GM19023 (cell line): ENCODE measurements around the gene PLCB1.
A peak's percentile ranks its signal among the peaks of the same experiment; 100 is the strongest.

Experiments used
- ATAC-seq: cut with Tn5 transposase; IDR thresholded peaks from one replicate; pipeline ENCODE4 v1.9.1; 2021; ENCODE audit warnings: mild to moderate bottlenecking, moderate library complexity; ENCODE audit not compliant: unreplicated experiment

PLCB1 gene

DNA sequence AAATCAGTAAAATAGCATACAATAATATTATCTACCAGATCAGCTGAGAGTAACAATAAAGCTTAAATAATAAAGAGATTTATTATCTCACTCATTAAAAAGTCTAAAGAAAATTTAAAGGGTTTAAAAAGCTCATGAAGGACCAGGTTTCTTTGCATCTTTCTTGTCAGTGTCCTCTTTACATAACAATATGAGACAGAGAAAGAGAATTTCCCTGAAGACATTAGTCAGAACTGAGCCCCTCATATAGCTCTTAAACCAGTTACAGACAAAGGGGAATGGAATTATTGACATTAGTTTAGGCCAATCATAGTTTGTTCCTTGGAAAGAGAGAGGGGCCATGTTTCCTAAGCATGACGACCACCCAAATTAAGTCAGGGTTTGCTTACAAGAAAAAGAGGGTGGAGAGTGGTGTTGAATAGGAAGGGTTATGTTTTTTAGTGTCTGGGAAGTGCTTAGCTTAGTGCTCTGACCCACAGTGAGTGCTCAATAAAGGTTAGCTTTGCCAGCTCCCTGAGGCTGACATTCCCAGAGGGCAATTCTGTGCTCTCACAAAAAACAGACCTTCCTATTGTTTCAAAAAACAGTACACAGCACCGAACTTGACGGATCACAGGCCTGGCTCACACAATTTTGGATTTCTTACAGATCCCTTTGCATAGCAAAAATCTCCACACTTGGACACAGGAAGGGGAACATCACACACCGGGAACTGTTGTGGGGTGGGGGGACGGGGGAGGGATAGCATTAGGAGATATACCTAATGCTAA lies 3.6 kb upstream of the PLCB1 start:
- ATAC-seq, result no peak

- no peak for ATAC-seq
Measured at GRCh38 chr20:8129211-8129976, 2.7 kb upstream of the PLCB1 start.

- ATAC-seq, result no peak
Measured at GRCh38 chr20:8130840-8131526, 1.1 kb upstream of the PLCB1 start.

DNA sequence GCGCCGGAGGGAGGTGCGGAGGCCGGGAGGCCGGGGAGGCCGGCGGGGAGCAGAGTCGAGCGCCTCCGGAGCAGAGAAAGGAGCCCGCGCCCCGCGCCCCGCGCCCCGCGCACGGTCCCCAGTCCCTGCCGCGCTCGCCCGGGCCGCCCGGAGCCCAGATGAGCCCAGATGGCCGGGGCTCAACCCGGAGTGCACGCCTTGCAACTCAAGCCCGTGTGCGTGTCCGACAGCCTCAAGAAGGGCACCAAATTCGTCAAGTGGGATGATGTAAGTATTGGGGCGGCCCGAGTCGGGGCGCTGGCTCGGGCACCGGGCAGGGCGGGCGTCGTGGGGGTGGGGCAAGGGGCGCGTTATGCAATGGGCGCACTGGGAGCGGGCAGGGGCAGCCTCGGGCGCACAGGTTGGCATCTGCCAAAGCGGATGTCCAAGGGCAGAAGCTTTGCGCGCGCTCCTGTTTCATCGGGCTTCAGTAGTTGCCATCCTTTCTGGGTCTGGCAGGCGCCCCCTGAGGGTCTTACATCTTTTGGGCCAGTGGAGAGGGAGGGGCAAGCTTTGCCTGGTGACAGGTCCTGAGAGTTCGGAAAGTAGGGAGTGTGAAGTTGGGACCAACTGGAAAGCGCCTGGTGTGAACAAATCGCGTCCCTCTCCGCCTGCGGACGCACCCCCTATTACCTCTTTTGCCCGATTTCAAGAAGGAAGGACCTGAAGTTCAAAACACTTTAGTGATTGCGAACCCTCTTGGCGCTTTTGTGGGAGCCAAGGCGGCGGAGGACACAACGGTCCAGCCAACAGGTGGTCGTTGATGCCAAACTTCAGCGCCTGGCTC lies 631 bp downstream of the PLCB1 start:
- ATAC-seq, result peak; percentile 8

- no peak for ATAC-seq
Measured at GRCh38 chr20:8133310-8133768, 1.3 kb downstream of the PLCB1 start.

DNA sequence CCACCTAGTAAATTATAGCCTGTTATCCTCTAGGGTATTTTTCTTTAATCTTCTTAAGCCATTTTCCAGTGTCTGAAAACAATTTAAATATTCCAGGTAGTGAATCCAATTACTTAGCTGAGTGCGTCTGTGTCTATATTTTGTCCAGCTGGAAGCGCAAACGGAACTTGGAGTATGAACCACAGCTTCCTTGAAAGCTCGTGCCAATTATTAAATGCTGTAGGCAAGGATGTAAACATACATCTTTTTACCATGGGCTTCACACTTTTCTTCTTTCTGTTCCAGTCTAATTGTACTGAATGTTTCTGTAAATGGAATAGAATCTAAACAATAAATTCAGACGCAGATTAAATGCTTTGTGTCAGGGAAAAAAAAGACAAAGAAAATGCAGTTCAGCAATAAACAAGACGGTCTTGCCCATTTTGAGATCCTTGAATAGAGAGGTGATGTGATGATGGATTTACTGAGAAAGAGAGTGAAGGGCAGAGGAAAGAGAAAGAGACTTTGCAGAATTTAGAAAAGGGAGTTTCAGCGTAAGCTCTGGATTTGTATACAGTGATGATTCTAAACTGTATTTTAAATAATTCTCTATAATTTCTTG lies 1.9 kb downstream of the PLCB1 start:
- no peak for ATAC-seq

- no peak for ATAC-seq
Measured at GRCh38 chr20:8139899-8140298, 7.8 kb downstream of the PLCB1 start.

GRCh38 chr20:8143474-8143873 lies 11.4 kb downstream of the PLCB1 start:
- ATAC-seq, result no peak

GRCh38 chr20:8144282-8145245 lies 12.5 kb downstream of the PLCB1 start:
- no peak for ATAC-seq

- no peak for ATAC-seq
Measured at GRCh38 chr20:8145246-8146168, 13.4 kb downstream of the PLCB1 start.

- no peak for ATAC-seq
Measured at GRCh38 chr20:8147476-8147875, 15.4 kb downstream of the PLCB1 start.

DNA sequence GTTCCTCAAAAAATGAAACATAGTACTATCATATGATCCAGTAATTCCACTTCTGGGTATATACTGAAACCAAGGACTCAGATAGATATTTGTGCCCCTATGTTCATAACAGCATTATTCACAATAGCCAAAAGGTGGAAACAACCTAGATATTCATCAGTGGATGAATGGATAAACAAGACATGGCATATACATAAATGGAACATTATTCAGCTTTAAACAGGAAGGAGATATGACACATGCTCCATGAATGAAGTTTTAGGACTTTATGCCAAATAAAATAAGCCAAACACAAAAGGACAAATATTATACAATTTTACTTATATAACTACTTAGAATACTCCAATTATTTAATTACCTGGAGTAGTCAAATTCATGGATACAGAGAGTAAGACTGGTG lies 16.4 kb downstream of the PLCB1 start:
- ATAC-seq, result no peak

GRCh38 chr20:8150591-8150990 lies 18.5 kb downstream of the PLCB1 start:
- ATAC-seq, result no peak

GRCh38 chr20:8151372-8151771 lies 19.3 kb downstream of the PLCB1 start:
- no peak for ATAC-seq

DNA sequence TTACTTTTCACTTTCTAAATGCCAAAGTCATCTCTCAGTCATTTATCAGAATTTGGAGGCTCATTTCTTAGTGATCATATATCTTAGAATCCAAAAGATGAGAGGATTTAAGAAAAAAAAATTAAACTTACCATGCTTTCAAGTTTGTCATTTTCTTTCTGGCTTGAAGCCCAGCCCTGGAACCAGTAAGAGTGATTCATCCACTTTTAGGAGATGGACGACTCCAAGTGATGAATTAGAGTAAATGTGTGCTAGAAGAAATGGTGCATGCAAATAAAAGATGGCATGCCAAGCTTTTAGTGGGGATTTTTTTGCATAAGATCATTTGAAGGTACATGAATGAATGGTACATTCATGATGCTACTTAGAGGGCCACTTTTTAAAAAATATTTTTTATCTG lies 20.1 kb downstream of the PLCB1 start:
- no peak for ATAC-seq

DNA sequence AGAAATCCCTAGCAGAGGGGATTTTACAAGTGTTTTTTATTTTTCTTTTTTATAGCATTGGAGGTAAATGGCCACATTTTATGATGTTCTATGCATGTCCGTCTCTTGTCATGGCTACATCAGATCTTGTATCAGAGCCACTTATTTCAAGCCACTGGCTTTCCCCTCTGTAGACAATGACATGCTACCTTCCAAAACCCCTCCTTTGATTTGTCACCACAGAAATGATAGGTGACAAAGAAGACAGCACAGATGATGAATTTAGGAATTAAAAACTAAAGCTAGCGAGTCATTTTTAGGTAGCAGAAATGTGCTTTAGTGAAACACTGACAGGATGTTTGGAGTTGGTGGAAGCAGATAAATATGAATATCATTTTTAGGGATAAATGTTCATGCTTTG lies 20.8 kb downstream of the PLCB1 start:
- no peak for ATAC-seq

- ATAC-seq, result no peak
Measured at GRCh38 chr20:8153281-8153908, 21.3 kb downstream of the PLCB1 start.

GRCh38 chr20:8154638-8155037 lies 22.6 kb downstream of the PLCB1 start:
- ATAC-seq, result no peak
